IMR-90 (cell line): ENCODE results near the gene C5orf58. TPM values are rescaled to one million over a fixed set of nuclear protein-coding genes. Genes with fewer than 3 reads are reported as not detected.

Experiments
- ATAC-seq: fragments of 200-7000 bp; cut with Tn5 transposase; 2 replicates; pipeline ENCODE4 v1.9.1; 2020; ENCODE audit warnings: low read depth, mild to moderate bottlenecking, moderate library complexity
- BruUV-seq: library from RNA; stranded (reverse); fragments of 400-500 nt; replicated peaks from 2 replicates; lab custom pipeline; 2021; lab: Mats Ljungman, UMichigan
- CTCF ChIA-PET: fragments of 300-600 bp; formaldehyde crosslinking; extraction: SDS; loops from one replicate; lab custom pipeline; 2021; ENCODE audit warnings: antibody characterized with exemption; lab: Yijun Ruan, JAX
- POLR2A ChIA-PET: fragments of 300-600 bp; sonication (Branson Sonifier 250); formaldehyde crosslinking; loops from one replicate; lab custom pipeline; 2022; ENCODE audit warnings: antibody characterized with exemption; ENCODE audit not compliant: unreplicated experiment; lab: Charles Lee
- DNase-seq: peaks from one replicate; pipeline ENCODE4 v3.0.0; 2013
- H2AFZ ChIP-seq: replicated peaks from 2 replicates; pipeline ENCODE3; 2013; ENCODE audit warnings: low read length, mild to moderate bottlenecking; ENCODE audit not compliant: poor library complexity
- H2AK5ac ChIP-seq: 2 replicates; pipeline ENCODE4 v1.6.1; 2013; ENCODE audit warnings: low read depth, low read length, inconsistent platforms
- H2AK9ac ChIP-seq: replicated peaks from 2 replicates; pipeline ENCODE3; 2013; ENCODE audit warnings: mild to moderate bottlenecking, low read depth, low read length, moderate library complexity; ENCODE audit not compliant: poor library complexity
- H2BK120ac ChIP-seq: 2 replicates; pipeline ENCODE4 v1.6.1; 2013; ENCODE audit warnings: low read depth, low read length, inconsistent platforms
- H2BK15ac ChIP-seq: 3 replicates; pipeline ENCODE4 v1.6.1; 2013; ENCODE audit warnings: low read depth, low read length, inconsistent platforms
- H2BK20ac ChIP-seq: 2 replicates; pipeline ENCODE4 v1.6.1; 2013; ENCODE audit warnings: low read depth, mild to moderate bottlenecking, inconsistent platforms, low read length, moderate library complexity
- H2BK5ac ChIP-seq: 2 replicates; pipeline ENCODE4 v1.6.1; 2013; ENCODE audit warnings: mild to moderate bottlenecking, low read depth, low read length, inconsistent platforms; ENCODE audit not compliant: poor library complexity, severe bottlenecking
- H3K14ac ChIP-seq: replicated peaks from 2 replicates; pipeline ENCODE4 v1.6.1; 2013; ENCODE audit warnings: low read depth, low read length, inconsistent platforms
- H3K18ac ChIP-seq: 2 replicates; pipeline ENCODE4 v1.6.1; 2013; ENCODE audit warnings: low read depth, low read length, control low read depth
- H3K23ac ChIP-seq: 2 replicates; pipeline ENCODE4 v1.6.1; 2013; ENCODE audit warnings: low read depth, low read length, inconsistent platforms
- H3K27ac ChIP-seq: 2 replicates; pipeline ENCODE4 v1.5.1; 2013; ENCODE audit warnings: mild to moderate bottlenecking, control low read depth, low read length; ENCODE audit not compliant: insufficient read depth
- H3K27me3 ChIP-seq: 2 replicates; pipeline ENCODE4 v1.6.1; 2013; ENCODE audit warnings: low read length; ENCODE audit not compliant: control insufficient read depth, insufficient read depth
- H3K36me3 ChIP-seq: 2 replicates; pipeline ENCODE4 v1.6.1; 2013; ENCODE audit warnings: low read length, mixed read lengths; ENCODE audit not compliant: control insufficient read depth, insufficient read depth
- H3K4ac ChIP-seq: 2 replicates; pipeline ENCODE4 v1.6.1; 2013; ENCODE audit warnings: low read depth, low read length, inconsistent platforms
- H3K4me1 ChIP-seq: 2 replicates; pipeline ENCODE4 v1.6.1; 2013; ENCODE audit warnings: low read length, mixed read lengths; ENCODE audit not compliant: control insufficient read depth, insufficient read depth
- H3K4me2 ChIP-seq: 2 replicates; pipeline ENCODE4 v1.6.1; 2013; ENCODE audit warnings: low read depth, mild to moderate bottlenecking, control low read depth, low read length, moderate library complexity
- H3K4me3 ChIP-seq: 2 replicates; pipeline ENCODE4 v1.5.1; 2013; ENCODE audit warnings: low read depth, mild to moderate bottlenecking, control low read depth, low read length, moderate library complexity; ENCODE audit not compliant: insufficient read depth
- H3K56ac ChIP-seq: 2 replicates; pipeline ENCODE4 v1.6.1; 2013; ENCODE audit warnings: low read length, inconsistent platforms; ENCODE audit not compliant: insufficient read depth; ENCODE audit errors: extremely low read depth
- H3K79me1 ChIP-seq, 2 experiments: 2 replicates each; pipeline ENCODE4 v1.6.1; 2013; ENCODE audit warnings: low read length in 2 of 2, inconsistent platforms in 1 of 2, low read depth in 1 of 2
- H3K9ac ChIP-seq: 2 replicates; pipeline ENCODE4 v1.6.1; 2013; ENCODE audit warnings: low read depth, low read length, control low read depth
- H3K9me1 ChIP-seq: 2 replicates; pipeline ENCODE4 v1.6.1; 2013; ENCODE audit warnings: low read length, inconsistent platforms; ENCODE audit not compliant: insufficient read depth
- H3K9me3 ChIP-seq: 2 replicates; pipeline ENCODE4 v1.6.1; 2013; ENCODE audit warnings: low read length; ENCODE audit not compliant: control insufficient read depth, insufficient read depth
- H4K20me1 ChIP-seq: 2 replicates; pipeline ENCODE4 v1.6.1; 2013; ENCODE audit warnings: low read length, inconsistent platforms; ENCODE audit not compliant: insufficient read depth
- H4K5ac ChIP-seq: 2 replicates; pipeline ENCODE4 v1.6.1; 2013; ENCODE audit warnings: mild to moderate bottlenecking, low read depth, low read length, control low read depth
- H4K8ac ChIP-seq, 2 experiments: 2 replicates each; pipeline ENCODE4 v1.6.1; 2013; ENCODE audit warnings: low read depth in 2 of 2, low read length in 2 of 2, control low read depth in 1 of 2, inconsistent platforms in 1 of 2
- H4K91ac ChIP-seq: 2 replicates; pipeline ENCODE4 v1.6.1; 2013; ENCODE audit warnings: low read depth, low read length, inconsistent platforms; ENCODE audit not compliant: insufficient read depth
- SMC3 ChIP-seq: fragments of 150-350 bp; IDR thresholded peaks from 2 replicates; pipeline ENCODE4 v1.6.1; 2016; ENCODE audit warnings: low read depth, mild to moderate bottlenecking, antibody characterized with exemption, low read length, moderate library complexity
- WGBS, 2 experiments: methylation state at CpG; one replicate each; pipeline versions ENCODE4 v1.1.5 to v1.1.7; 2013; ENCODE audit warnings: missing lambda C conversion rate in 2 of 2; ENCODE audit not compliant: insufficient read length in 1 of 2; ENCODE audit errors: extremely low coverage in 2 of 2; 5-methylcytosine and 5-hydroxymethylcytosine counted together
- dilution Hi-C: fragments of 300-500 bp; cut with HindIII; formaldehyde crosslinking; loops from one replicate; pipeline ENCODE4 v1.14.3; 2018; ENCODE audit warnings: low sequenced_read_pairs; ENCODE audit not compliant: unreplicated experiment
- in situ Hi-C: fragments of 300-500 bp; cut with MboI; formaldehyde crosslinking; loops from 3 replicates; pipeline ENCODE4 v1.14.3; 2019; ENCODE audit warnings: low sequenced_read_pairs, inconsistent platforms, mixed read lengths
- intact Hi-C: fragments of 100-400 bp; cut with micrococcal nuclease; formaldehyde crosslinking; loops from 2 replicates; pipeline ENCODE4 v1.10.0; 2022
- polyA plus RNA-seq, 3 experiments: library from polyadenylated mRNA; depleted of rRNA; stranded (reverse); fragments of >200 nt; gene quantifications; 2 replicates each; pipeline ENCODE4 v1.2.3, GENCODE V29; 2012; ENCODE audit warnings: low replicate concordance in 1 of 3
- total RNA-seq: library from RNA; depleted of rRNA; stranded (reverse); fragments of >200 nt; gene quantifications from 2 replicates; pipeline ENCODE4 v1.2.3, GENCODE V29; 2012

The C5orf58 gene
- total and polyA plus RNA-seq, 2 of the 4 experiments (the other 2 are of a cell fraction) = not detected

GRCh38 chr5:170186856-170187255 is 45.9 kb upstream of the C5orf58 start:
- Histone ChIP-seq H3K4me1 (no peaks in the 10 kb centered on the region), H4K8ac (no peak overlapping the region), H3K4me3 (no peak overlapping the region), H3K36me3 (no peaks in the 10 kb centered on the region), H2AK5ac (no peak overlapping the region), H3K23ac (no peak overlapping the region), H3K18ac (no peak overlapping the region), H3K27ac (no peak overlapping the region), H2BK120ac (no peak overlapping the region), H2BK15ac (no peak overlapping the region), H2AFZ (no peak overlapping the region), H4K20me1 (no peaks in the 10 kb centered on the region), H3K14ac (no peak overlapping the region), H2BK20ac (no peak overlapping the region), H2AK9ac (no peak overlapping the region), H3K27me3 (peaks cover 2% of the 10 kb centered on the region; the same call in 1 of the 2 replicates), H4K91ac (no peak overlapping the region), H3K4me2 (no peak overlapping the region), H3K4ac (no peak overlapping the region), H3K79me1 (no peaks in the 10 kb centered on the region), H3K9me3 (no peaks in the 10 kb centered on the region), H2BK5ac (no peak overlapping the region), H3K56ac (no peak overlapping the region), H3K9ac (no peak overlapping the region), H4K5ac (no peak overlapping the region), H3K9me1 (no peaks in the 10 kb centered on the region)
- ATAC-seq (no peak), DNase-seq (no peak)
- ChIA-PET POLR2A (no interaction called here), CTCF (no interaction called here)
- intact Hi-C loops (no loop called here), in situ Hi-C loops (loop anchor here (5.0 kb wide), 1 partner anchor 85 kb away; no protein-coding TSS in a partner anchor), dilution Hi-C loops (no loop called here)
- 95% methylated on average over 3 of the region's 7 CpGs; no CpG with 5 or more reads in 1 of the 2 experiments for WGBS, 2 experiments
- no peak for TF ChIP-seq SMC3
- BruUV-seq = no TSS peak
